Suprapubic skin (tissue), 4 donors: Measurements from ENCODE around the gene TRIM8. TPM values are rescaled to one million over a fixed set of nuclear protein-coding genes. Genes with fewer than 3 reads are reported as not detected.

Source experiments
- DNase-seq, 2 donors: peaks; one replicate each; pipeline ENCODE4 v3.0.0-alpha.2; 2019; ENCODE audit warnings: low spot score in 2 of 2
- H3K27ac ChIP-seq: fragments of 200-600 bp; sonication (generic); one replicate; pipeline ENCODE4 v1.5.1; 2019
- H3K27me3 ChIP-seq: fragments of 200-600 bp; sonication (generic); one replicate; pipeline ENCODE4 v1.5.1; 2019
- H3K36me3 ChIP-seq: fragments of 200-600 bp; sonication (generic); one replicate; pipeline ENCODE4 v1.5.1; 2019
- H3K4me1 ChIP-seq: fragments of 200-600 bp; sonication (generic); one replicate; pipeline ENCODE4 v1.5.1; 2019
- H3K4me3 ChIP-seq: fragments of 200-600 bp; sonication (generic); one replicate; pipeline ENCODE4 v1.5.1; 2019; ENCODE audit warnings: mild to moderate bottlenecking
- H3K9me3 ChIP-seq: fragments of 200-600 bp; sonication (generic); one replicate; pipeline ENCODE4 v1.5.1; 2019
- CTCF ChIP-seq, 2 donors: fragments of 200-600 bp in 1 of 2; fragments of 450-650 bp in 1 of 2; sonication (generic) in 1 of 2; IDR thresholded peaks; one replicate each; pipeline ENCODE4 v1.5.1; 2016 to 2019; ENCODE audit warnings: antibody characterized with exemption in 2 of 2, mild to moderate bottlenecking in 1 of 2, moderate library complexity in 1 of 2
- EP300 ChIP-seq: sonication (generic); formaldehyde crosslinking; IDR thresholded peaks from one replicate; pipeline ENCODE4 v1.6.1; 2017; ENCODE audit warnings: antibody characterized with exemption
- POLR2A ChIP-seq, 2 donors: fragments of 450-650 bp; IDR thresholded peaks; one replicate each; pipeline ENCODE4 v1.6.1; 2017; ENCODE audit warnings: antibody characterized with exemption in 2 of 2, mild to moderate bottlenecking in 2 of 2, moderate library complexity in 2 of 2
- POLR2AphosphoS5 ChIP-seq, 3 donors: sonication (generic); formaldehyde crosslinking; IDR thresholded peaks; one replicate each; pipeline ENCODE4 v1.6.1; 2017; ENCODE audit warnings: antibody characterized with exemption in 3 of 3
- WGBS: methylation state at CpG from one replicate; pipeline ENCODE4 v1.1.5; 2018; 5-methylcytosine and 5-hydroxymethylcytosine counted together
- total RNA-seq, 4 donors: library from RNA; depleted of rRNA; stranded (reverse); fragments of >200 nt; gene quantifications; one replicate each; pipeline ENCODE4 v1.1.0, GENCODE V29; 2016

TRIM8 gene
- total RNA-seq, 4 donors from 2014 or later = 73.1 to 113 (median 96.1) TPM

- Histone ChIP-seq H3K4me3 (no peak overlapping the region), H3K4me1 (peaks cover 45% of the 10 kb centered on the region), H3K36me3 (peaks cover 57% of the 10 kb centered on the region), H3K27me3 (no peaks in the 10 kb centered on the region), H3K27ac (peak overlapping the region; percentile 58), H3K9me3 (no peaks in the 10 kb centered on the region)
- TF ChIP-seq CTCF (IDR thresholded peaks at IDR 0.05) = no peak
- TF ChIP-seq POLR2AphosphoS5 (IDR thresholded peaks at IDR 0.05) = no peak
- no peak for TF ChIP-seq EP300
- no peak for TF ChIP-seq POLR2A (IDR thresholded peaks at IDR 0.05)
- no peak for DNase-seq
- WGBS = 92% methylated on average over 34 of the region's 42 CpGs
Observed at GRCh38 chr10:102656791-102657371, 12.6 kb downstream of the TRIM8 start.

GRCh38 chr10:102657451-102657850 lies 13.2 kb downstream of the TRIM8 start:
- H3K4me3 ChIP-seq = no peak overlapping the region
- peak overlapping the region; percentile 58 for H3K27ac ChIP-seq
- no peak for TF ChIP-seq CTCF (IDR thresholded peaks at IDR 0.05)
- TF ChIP-seq EP300 = no peak
- TF ChIP-seq POLR2A (IDR thresholded peaks at IDR 0.05) = no peak
- no peak for TF ChIP-seq POLR2AphosphoS5 (IDR thresholded peaks at IDR 0.05)
- WGBS = 61% methylated on average over 11 of the region's 11 CpGs
- peaks cover 53% of the 10 kb centered on the region for H3K36me3 ChIP-seq
- no peak for DNase-seq
- no peaks in the 10 kb centered on the region for H3K9me3 ChIP-seq
- H3K4me1 ChIP-seq = peaks cover 40% of the 10 kb centered on the region
- H3K27me3 ChIP-seq = no peaks in the 10 kb centered on the region

GRCh38 chr10:102657984-102658724 lies 13.9 kb downstream of the TRIM8 start:
- H3K4me1 ChIP-seq = peaks cover 33% of the 10 kb centered on the region
- no peaks in the 10 kb centered on the region for H3K27me3 ChIP-seq
- TF ChIP-seq EP300 = no peak
- no peak for TF ChIP-seq CTCF (IDR thresholded peaks at IDR 0.05)
- TF ChIP-seq POLR2A (IDR thresholded peaks at IDR 0.05) = no peak
- no peak for TF ChIP-seq POLR2AphosphoS5 (IDR thresholded peaks at IDR 0.05)
- 32% methylated on average over 13 of the region's 13 CpGs for WGBS
- no peak for DNase-seq
- H3K4me3 ChIP-seq = no peak overlapping the region
- H3K36me3 ChIP-seq = peaks cover 51% of the 10 kb centered on the region
- no peaks in the 10 kb centered on the region for H3K9me3 ChIP-seq
- peak overlapping the region; percentile 58 for H3K27ac ChIP-seq

GRCh38 chr10:102658802-102659201 lies 14.5 kb downstream of the TRIM8 start:
- Histone ChIP-seq H3K9me3 (no peaks in the 10 kb centered on the region), H3K27me3 (no peaks in the 10 kb centered on the region), H3K36me3 (peaks cover 48% of the 10 kb centered on the region), H3K27ac (peak overlapping the region; percentile 58), H3K4me1 (peaks cover 32% of the 10 kb centered on the region), H3K4me3 (no peak overlapping the region)
- no peak for DNase-seq
- no peak for TF ChIP-seq EP300
- 74% methylated on average over 5 of the region's 5 CpGs for WGBS

GRCh38 chr10:102660888-102661657 lies 16.8 kb downstream of the TRIM8 start:
- DNase-seq = no peak
- Histone ChIP-seq H3K9me3 (no peaks in the 10 kb centered on the region), H3K4me3 (peak overlapping the region; percentile 18), H3K4me1 (peaks cover 30% of the 10 kb centered on the region), H3K27ac (peak overlapping the region; percentile 0), H3K27me3 (no peaks in the 10 kb centered on the region), H3K36me3 (peaks cover 26% of the 10 kb centered on the region)
- TF ChIP-seq POLR2AphosphoS5 (IDR thresholded peaks at IDR 0.05) = no peak
- no CpG with 5 or more reads among the region's 22 CpGs for WGBS

GRCh38 chr10:102661658-102662028 lies 17.4 kb downstream of the TRIM8 start:
- no peaks in the 10 kb centered on the region for H3K27me3 ChIP-seq
- no peak for DNase-seq
- TF ChIP-seq CTCF (IDR thresholded peaks at IDR 0.05) (no peak), POLR2A (IDR thresholded peaks at IDR 0.05) (no peak), POLR2AphosphoS5 (IDR thresholded peaks at IDR 0.05) (no peak), EP300 (no peak)
- H3K4me3 ChIP-seq = no peak overlapping the region
- H3K9me3 ChIP-seq = no peaks in the 10 kb centered on the region
- WGBS = 85% methylated on average over 4 of the region's 6 CpGs
- peak overlapping the region; percentile 0 for H3K27ac ChIP-seq
- peaks cover 21% of the 10 kb centered on the region for H3K36me3 ChIP-seq
- H3K4me1 ChIP-seq = peaks cover 30% of the 10 kb centered on the region
